ENCODE measurements around the gene C19orf25. TPM values are rescaled to one million over a fixed set of nuclear protein-coding genes. Genes with fewer than 3 reads are reported as not detected.

Gene C19orf25
- total and polyA plus RNA-seq, 11 donors, result 9.4 to 29.2 (median 16.0) TPM

- no peak for DNase-seq
- 81 to 86% (median 82%) methylated on average over 8 of the region's 8 CpGs for WGBS, 4 donors
- H3K4me3 ChIP-seq, result no peak overlapping the region
- peaks cover 0 to 35% (median 19%) of the 10 kb centered on the region in 12 donors for H3K4me1 ChIP-seq
- peaks cover 0 to 11% (median 0%) of the 10 kb centered on the region in 9 donors for H3K36me3 ChIP-seq
- no peak overlapping the region for H3K27ac ChIP-seq
- H3K9me3 ChIP-seq, result peaks cover 0 to 6% (median 0%) of the 10 kb centered on the region in 12 donors
- TF ChIP-seq, protein P1, sequence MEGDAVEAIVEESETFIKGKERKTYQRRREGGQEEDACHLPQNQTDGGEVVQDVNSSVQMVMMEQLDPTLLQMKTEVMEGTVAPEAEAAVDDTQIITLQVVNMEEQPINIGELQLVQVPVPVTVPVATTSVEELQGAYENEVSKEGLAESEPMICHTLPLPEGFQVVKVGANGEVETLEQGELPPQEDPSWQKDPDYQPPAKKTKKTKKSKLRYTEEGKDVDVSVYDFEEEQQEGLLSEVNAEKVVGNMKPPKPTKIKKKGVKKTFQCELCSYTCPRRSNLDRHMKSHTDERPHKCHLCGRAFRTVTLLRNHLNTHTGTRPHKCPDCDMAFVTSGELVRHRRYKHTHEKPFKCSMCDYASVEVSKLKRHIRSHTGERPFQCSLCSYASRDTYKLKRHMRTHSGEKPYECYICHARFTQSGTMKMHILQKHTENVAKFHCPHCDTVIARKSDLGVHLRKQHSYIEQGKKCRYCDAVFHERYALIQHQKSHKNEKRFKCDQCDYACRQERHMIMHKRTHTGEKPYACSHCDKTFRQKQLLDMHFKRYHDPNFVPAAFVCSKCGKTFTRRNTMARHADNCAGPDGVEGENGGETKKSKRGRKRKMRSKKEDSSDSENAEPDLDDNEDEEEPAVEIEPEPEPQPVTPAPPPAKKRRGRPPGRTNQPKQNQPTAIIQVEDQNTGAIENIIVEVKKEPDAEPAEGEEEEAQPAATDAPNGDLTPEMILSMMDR (IDR thresholded peaks at IDR 0.05), result no peak
- no peak for TF ChIP-seq POLR2A (IDR thresholded peaks at IDR 0.05)
- intact Hi-C loops (cut with DNase I), result no loop called here
- peaks cover 0 to 19% (median 8%) of the 10 kb centered on the region in 9 donors for H3K27me3 ChIP-seq
- no peak for ATAC-seq
These were observed 26.0 kb upstream of the C19orf25 start for GRCh38 chr19:1505012-1505411.

DNA sequence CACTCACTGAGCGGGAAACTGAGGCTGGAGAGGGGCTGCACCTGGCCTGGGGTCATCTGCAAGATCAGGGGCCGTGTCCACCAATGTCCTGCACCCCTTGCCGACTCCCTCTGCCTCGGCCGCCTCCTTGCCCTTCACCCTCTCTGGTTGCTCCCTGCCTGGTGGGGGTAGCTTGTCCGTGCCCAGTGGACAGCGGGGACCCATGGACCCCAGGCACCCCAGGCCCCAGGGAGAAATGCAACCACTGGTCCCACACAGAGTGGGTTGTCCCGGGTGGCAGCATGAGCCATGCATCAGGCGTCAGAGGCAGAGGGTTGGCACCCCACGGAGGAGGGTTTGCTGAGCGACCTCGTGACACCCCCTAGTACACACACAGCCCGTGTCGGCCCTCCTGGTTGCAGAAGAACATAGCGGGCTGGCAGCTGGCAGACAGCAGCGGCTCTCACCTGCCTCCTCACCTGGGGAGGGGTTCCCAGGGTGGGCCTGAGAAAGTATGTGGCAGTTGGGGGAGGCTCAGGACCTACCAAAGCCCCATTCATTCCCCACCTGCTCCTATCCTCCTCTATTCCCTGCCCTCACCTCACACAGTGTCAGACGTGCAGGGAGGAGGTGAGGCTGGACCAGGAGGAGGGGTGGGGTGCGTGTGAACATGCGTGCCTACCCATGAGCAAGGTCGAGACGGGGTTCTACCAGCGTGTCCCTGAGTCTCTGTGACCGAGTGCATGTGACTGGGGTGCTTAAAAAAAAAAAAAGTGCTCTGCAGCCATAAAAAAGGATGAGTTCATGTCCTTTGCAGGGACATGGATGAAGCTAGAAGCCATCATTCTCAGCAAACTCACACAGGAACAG is 25.1 kb upstream of the C19orf25 start:
- intact Hi-C loops (cut with DNase I), result no loop called here

GRCh38 chr19:1503089-1503924 is 24.3 kb upstream of the C19orf25 start:
- H3K27me3 ChIP-seq, result peaks cover 0 to 19% (median 8%) of the 10 kb centered on the region in 9 donors
- peaks cover 0 to 1% (median 0%) of the 10 kb centered on the region in 12 donors for H3K9me3 ChIP-seq
- H3K4me3 ChIP-seq, result peak overlapping the region in 7 of 12 donors; percentile 8 to 30 (median 22)
- 6 to 19% (median 9%) methylated on average over 27 to 49 of the region's 49 CpGs for WGBS, 4 donors
- peaks cover 0 to 8% (median 0%) of the 10 kb centered on the region in 9 donors for H3K36me3 ChIP-seq
- DNase-seq (peak in 1 of 5 donors; percentile 62), ATAC-seq (peak in 1 of 4 donors; percentile 7)
- TF ChIP-seq, protein P1 (IDR thresholded peaks at IDR 0.05), result peak; percentile 62 to 85 (median 74)
- TF ChIP-seq POLR2A (IDR thresholded peaks at IDR 0.05), result no peak
- H3K4me1 ChIP-seq, result peaks cover 0 to 31% (median 16%) of the 10 kb centered on the region in 12 donors
- intact Hi-C loops (cut with DNase I), result no loop called here
- H3K27ac ChIP-seq, result no peak overlapping the region

More for the DNA sequence above, 25.1 kb upstream of the C19orf25 start:
- WGBS, 4 donors, result 61 to 70% (median 67%) methylated on average over 16 to 23 of the region's 23 CpGs
- no peak for TF ChIP-seq POLR2A (IDR thresholded peaks at IDR 0.05)
- TF ChIP-seq, protein P1 (IDR thresholded peaks at IDR 0.05), result no peak
- no peak overlapping the region for H3K27ac ChIP-seq
- no peak for DNase-seq
- peaks cover 0 to 33% (median 17%) of the 10 kb centered on the region in 12 donors for H3K4me1 ChIP-seq
- H3K4me3 ChIP-seq, result no peak overlapping the region
- peaks cover 0 to 8% (median 0%) of the 10 kb centered on the region in 9 donors for H3K36me3 ChIP-seq
- H3K9me3 ChIP-seq, result peaks cover 0 to 6% (median 0%) of the 10 kb centered on the region in 12 donors
- H3K27me3 ChIP-seq, result peaks cover 0 to 19% (median 8%) of the 10 kb centered on the region in 9 donors
- ATAC-seq, result no peak

Data from heart left ventricle (tissue), 16 donors.